ENCODE measurements around the gene CHRD. TPM values are rescaled to one million over a fixed set of nuclear protein-coding genes. Genes with fewer than 3 reads are reported as not detected.

The CHRD gene
- total RNA-seq, 1 experiment from 2014 or later, result 2.7 TPM

DNA sequence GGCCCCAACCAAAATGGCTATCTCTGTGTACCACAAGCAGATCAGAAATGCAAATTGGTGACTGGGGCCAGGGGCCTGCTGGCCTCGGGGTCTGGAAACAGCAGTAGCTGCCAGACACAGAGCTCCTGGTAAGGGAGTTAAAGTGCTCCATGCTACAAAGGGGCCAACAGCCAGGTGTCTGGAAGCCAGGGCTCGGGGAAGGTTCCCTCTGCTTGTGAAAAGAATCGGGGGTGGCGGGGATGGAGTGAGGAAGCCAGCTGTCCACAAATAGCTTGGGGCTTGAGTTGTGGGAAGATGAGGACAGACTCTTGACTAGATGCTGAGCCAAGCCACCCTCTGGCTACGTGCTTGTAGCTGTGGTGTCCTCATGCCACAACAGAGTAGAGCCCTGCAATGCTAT is 39.3 kb downstream of the CHRD start (continued):
- TF ChIP-seq, protein P1, sequence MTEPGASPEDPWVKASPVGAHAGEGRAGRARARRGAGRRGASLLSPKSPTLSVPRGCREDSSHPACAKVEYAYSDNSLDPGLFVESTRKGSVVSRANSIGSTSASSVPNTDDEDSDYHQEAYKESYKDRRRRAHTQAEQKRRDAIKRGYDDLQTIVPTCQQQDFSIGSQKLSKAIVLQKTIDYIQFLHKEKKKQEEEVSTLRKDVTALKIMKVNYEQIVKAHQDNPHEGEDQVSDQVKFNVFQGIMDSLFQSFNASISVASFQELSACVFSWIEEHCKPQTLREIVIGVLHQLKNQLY (CRISPR knock-in tag; IDR thresholded peaks at IDR 0.05), result no peak
- TF ChIP-seq ZNF138 (CRISPR knock-in tag; conservative IDR thresholded peaks at IDR 0.05), result no peak
- TF ChIP-seq ZNF232 (CRISPR knock-in tag; IDR thresholded peaks at IDR 0.05), result no peak
- no peak for TF ChIP-seq ZNF263 (CRISPR knock-in tag; IDR thresholded peaks at IDR 0.05; ENCODE audit: low read depth)
- TF ChIP-seq, protein P2, sequence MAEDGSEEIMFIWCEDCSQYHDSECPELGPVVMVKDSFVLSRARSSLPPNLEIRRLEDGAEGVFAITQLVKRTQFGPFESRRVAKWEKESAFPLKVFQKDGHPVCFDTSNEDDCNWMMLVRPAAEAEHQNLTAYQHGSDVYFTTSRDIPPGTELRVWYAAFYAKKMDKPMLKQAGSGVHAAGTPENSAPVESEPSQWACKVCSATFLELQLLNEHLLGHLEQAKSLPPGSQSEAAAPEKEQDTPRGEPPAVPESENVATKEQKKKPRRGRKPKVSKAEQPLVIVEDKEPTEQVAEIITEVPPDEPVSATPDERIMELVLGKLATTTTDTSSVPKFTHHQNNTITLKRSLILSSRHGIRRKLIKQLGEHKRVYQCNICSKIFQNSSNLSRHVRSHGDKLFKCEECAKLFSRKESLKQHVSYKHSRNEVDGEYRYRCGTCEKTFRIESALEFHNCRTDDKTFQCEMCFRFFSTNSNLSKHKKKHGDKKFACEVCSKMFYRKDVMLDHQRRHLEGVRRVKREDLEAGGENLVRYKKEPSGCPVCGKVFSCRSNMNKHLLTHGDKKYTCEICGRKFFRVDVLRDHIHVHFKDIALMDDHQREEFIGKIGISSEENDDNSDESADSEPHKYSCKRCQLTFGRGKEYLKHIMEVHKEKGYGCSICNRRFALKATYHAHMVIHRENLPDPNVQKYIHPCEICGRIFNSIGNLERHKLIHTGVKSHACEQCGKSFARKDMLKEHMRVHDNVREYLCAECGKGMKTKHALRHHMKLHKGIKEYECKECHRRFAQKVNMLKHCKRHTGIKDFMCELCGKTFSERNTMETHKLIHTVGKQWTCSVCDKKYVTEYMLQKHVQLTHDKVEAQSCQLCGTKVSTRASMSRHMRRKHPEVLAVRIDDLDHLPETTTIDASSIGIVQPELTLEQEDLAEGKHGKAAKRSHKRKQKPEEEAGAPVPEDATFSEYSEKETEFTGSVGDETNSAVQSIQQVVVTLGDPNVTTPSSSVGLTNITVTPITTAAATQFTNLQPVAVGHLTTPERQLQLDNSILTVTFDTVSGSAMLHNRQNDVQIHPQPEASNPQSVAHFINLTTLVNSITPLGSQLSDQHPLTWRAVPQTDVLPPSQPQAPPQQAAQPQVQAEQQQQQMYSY (CRISPR knock-in tag; IDR thresholded peaks at IDR 0.05), result no peak
- TF ChIP-seq ZNF671 (CRISPR knock-in tag; IDR thresholded peaks at IDR 0.05), result no peak
- no peak for TF ChIP-seq ATF3 (CRISPR knock-in tag; conservative IDR thresholded peaks at IDR 0.05)
- TF ChIP-seq, protein P3, sequence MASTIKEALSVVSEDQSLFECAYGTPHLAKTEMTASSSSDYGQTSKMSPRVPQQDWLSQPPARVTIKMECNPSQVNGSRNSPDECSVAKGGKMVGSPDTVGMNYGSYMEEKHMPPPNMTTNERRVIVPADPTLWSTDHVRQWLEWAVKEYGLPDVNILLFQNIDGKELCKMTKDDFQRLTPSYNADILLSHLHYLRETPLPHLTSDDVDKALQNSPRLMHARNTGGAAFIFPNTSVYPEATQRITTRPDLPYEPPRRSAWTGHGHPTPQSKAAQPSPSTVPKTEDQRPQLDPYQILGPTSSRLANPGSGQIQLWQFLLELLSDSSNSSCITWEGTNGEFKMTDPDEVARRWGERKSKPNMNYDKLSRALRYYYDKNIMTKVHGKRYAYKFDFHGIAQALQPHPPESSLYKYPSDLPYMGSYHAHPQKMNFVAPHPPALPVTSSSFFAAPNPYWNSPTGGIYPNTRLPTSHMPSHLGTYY (CRISPR knock-in tag; IDR thresholded peaks at IDR 0.05), result no peak
- TF ChIP-seq, protein P4, sequence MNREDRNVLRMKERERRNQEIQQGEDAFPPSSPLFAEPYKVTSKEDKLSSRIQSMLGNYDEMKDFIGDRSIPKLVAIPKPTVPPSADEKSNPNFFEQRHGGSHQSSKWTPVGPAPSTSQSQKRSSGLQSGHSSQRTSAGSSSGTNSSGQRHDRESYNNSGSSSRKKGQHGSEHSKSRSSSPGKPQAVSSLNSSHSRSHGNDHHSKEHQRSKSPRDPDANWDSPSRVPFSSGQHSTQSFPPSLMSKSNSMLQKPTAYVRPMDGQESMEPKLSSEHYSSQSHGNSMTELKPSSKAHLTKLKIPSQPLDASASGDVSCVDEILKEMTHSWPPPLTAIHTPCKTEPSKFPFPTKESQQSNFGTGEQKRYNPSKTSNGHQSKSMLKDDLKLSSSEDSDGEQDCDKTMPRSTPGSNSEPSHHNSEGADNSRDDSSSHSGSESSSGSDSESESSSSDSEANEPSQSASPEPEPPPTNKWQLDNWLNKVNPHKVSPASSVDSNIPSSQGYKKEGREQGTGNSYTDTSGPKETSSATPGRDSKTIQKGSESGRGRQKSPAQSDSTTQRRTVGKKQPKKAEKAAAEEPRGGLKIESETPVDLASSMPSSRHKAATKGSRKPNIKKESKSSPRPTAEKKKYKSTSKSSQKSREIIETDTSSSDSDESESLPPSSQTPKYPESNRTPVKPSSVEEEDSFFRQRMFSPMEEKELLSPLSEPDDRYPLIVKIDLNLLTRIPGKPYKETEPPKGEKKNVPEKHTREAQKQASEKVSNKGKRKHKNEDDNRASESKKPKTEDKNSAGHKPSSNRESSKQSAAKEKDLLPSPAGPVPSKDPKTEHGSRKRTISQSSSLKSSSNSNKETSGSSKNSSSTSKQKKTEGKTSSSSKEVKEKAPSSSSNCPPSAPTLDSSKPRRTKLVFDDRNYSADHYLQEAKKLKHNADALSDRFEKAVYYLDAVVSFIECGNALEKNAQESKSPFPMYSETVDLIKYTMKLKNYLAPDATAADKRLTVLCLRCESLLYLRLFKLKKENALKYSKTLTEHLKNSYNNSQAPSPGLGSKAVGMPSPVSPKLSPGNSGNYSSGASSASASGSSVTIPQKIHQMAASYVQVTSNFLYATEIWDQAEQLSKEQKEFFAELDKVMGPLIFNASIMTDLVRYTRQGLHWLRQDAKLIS (CRISPR knock-in tag; IDR thresholded peaks at IDR 0.05; ENCODE audit: borderline replicate concordance), result no peak
- TF ChIP-seq, protein P5, sequence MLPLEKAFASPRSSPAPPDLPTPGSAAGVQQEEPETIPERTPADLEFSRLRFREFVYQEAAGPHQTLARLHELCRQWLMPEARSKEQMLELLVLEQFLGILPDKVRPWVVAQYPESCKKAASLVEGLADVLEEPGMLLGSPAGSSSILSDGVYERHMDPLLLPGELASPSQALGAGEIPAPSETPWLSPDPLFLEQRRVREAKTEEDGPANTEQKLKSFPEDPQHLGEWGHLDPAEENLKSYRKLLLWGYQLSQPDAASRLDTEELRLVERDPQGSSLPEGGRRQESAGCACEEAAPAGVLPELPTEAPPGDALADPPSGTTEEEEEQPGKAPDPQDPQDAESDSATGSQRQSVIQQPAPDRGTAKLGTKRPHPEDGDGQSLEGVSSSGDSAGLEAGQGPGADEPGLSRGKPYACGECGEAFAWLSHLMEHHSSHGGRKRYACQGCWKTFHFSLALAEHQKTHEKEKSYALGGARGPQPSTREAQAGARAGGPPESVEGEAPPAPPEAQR (CRISPR knock-in tag; IDR thresholded peaks at IDR 0.05), result no peak
- no peak for TF ChIP-seq KAT7 (CRISPR knock-in tag; IDR thresholded peaks at IDR 0.05; ENCODE audit: borderline replicate concordance)
- TF ChIP-seq, protein P6, sequence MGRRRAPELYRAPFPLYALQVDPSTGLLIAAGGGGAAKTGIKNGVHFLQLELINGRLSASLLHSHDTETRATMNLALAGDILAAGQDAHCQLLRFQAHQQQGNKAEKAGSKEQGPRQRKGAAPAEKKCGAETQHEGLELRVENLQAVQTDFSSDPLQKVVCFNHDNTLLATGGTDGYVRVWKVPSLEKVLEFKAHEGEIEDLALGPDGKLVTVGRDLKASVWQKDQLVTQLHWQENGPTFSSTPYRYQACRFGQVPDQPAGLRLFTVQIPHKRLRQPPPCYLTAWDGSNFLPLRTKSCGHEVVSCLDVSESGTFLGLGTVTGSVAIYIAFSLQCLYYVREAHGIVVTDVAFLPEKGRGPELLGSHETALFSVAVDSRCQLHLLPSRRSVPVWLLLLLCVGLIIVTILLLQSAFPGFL (CRISPR knock-in tag; IDR thresholded peaks at IDR 0.05; ENCODE audit: borderline replicate concordance), result no peak
- TF ChIP-seq NR2C2 (CRISPR knock-in tag; IDR thresholded peaks at IDR 0.05), result no peak

GRCh38 chr3:184423561-184423960 is 43.7 kb downstream of the CHRD start:
- no peak for DNase-seq (ENCODE audit: low spot score)
- CTCF ChIA-PET, result interaction anchor here (1.2 kb wide), 1 partner anchor 52 kb away, joined by 4 read pairs; no protein-coding TSS in a partner anchor
- H3K4me1 Mint-ChIP-seq, result no peaks in the 10 kb centered on the region
- peaks cover 2% of the 10 kb centered on the region; the same call in 1 of the 2 replicates for H3K36me3 Mint-ChIP-seq
- no peak overlapping the region for H3K27ac Mint-ChIP-seq
- H3K4me3 Mint-ChIP-seq, result no peak overlapping the region
- H3K9me3 Mint-ChIP-seq, result peaks cover 17% of the 10 kb centered on the region
- POLR2A ChIA-PET, result no interaction called here
- H3K27me3 Mint-ChIP-seq (ENCODE audit: low read depth), result peaks cover 5% of the 10 kb centered on the region
- no peak for ATAC-seq
- TF ChIP-seq, protein P7, sequence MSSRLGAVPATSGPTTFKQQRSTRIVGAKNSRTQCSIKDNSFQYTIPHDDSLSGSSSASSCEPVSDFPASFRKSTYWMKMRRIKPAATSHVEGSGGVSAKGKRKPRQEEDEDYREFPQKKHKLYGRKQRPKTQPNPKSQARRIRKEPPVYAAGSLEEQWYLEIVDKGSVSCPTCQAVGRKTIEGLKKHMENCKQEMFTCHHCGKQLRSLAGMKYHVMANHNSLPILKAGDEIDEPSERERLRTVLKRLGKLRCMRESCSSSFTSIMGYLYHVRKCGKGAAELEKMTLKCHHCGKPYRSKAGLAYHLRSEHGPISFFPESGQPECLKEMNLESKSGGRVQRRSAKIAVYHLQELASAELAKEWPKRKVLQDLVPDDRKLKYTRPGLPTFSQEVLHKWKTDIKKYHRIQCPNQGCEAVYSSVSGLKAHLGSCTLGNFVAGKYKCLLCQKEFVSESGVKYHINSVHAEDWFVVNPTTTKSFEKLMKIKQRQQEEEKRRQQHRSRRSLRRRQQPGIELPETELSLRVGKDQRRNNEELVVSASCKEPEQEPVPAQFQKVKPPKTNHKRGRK (CRISPR knock-in tag; IDR thresholded peaks at IDR 0.05; ENCODE audit: borderline replicate concordance), result no peak
- no peak for TF ChIP-seq FOXJ3 (CRISPR knock-in tag; IDR thresholded peaks at IDR 0.05; ENCODE audit: borderline replicate concordance)
- TF ChIP-seq, protein P5 (CRISPR knock-in tag; IDR thresholded peaks at IDR 0.05), result no peak
- TF ChIP-seq SOX15 (CRISPR knock-in tag; IDR thresholded peaks at IDR 0.05), result no peak
- no peak for TF ChIP-seq ZNF423 (CRISPR knock-in tag; IDR thresholded peaks at IDR 0.05)
- no peak for TF ChIP-seq MXD4 (CRISPR knock-in tag; IDR thresholded peaks at IDR 0.05; ENCODE audit: borderline replicate concordance)
- TF ChIP-seq FOXP1 (CRISPR knock-in tag; IDR thresholded peaks at IDR 0.05; ENCODE audit: borderline replicate concordance), result no peak
- TF ChIP-seq ZBTB21 (CRISPR knock-in tag; IDR thresholded peaks at IDR 0.05; ENCODE audit: borderline replicate concordance), result no peak
- no peak for TF ChIP-seq TEAD1 (CRISPR knock-in tag; IDR thresholded peaks at IDR 0.05)
